Mesodermal cell (in vitro differentiated cells): ENCODE results near the gene AKAP13.

ENCODE experiments used
- H3K27ac ChIP-seq: 2 replicates; pipeline ENCODE4 v1.7.0; 2013; ENCODE audit warnings: mild to moderate bottlenecking, low read depth, low read length, moderate library complexity; ENCODE audit not compliant: severe bottlenecking
- H3K36me3 ChIP-seq: 2 replicates; pipeline ENCODE4 v1.7.1; 2013; ENCODE audit warnings: mild to moderate bottlenecking, low read length, moderate library complexity; ENCODE audit not compliant: control insufficient read depth, insufficient read depth
- H3K4me1 ChIP-seq: one replicate; pipeline ENCODE4 v1.7.1; 2013; ENCODE audit warnings: mild to moderate bottlenecking, low read length; ENCODE audit not compliant: insufficient read depth, control insufficient read depth, poor library complexity, severe bottlenecking
- H3K4me3 ChIP-seq: 2 replicates; pipeline ENCODE4 v1.7.0; 2013; ENCODE audit warnings: low read length, control low read depth, mild to moderate bottlenecking; ENCODE audit not compliant: insufficient read depth, poor library complexity, severe bottlenecking; ENCODE audit errors: extremely low read depth
- H3K9me3 ChIP-seq: 2 replicates; pipeline ENCODE4 v1.7.1; 2013; ENCODE audit warnings: mild to moderate bottlenecking, low read length, moderate library complexity; ENCODE audit not compliant: control insufficient read depth
- WGBS, 2 experiments: methylation state at CpG; one replicate each; pipeline ENCODE4 v1.1.5; 2013; ENCODE audit warnings: missing lambda C conversion rate in 2 of 2; ENCODE audit not compliant: insufficient coverage in 2 of 2; 5-methylcytosine and 5-hydroxymethylcytosine counted together

The AKAP13 gene

GRCh38 chr15:85718271-85718971, 338.0 kb downstream of the AKAP13 start:
- Histone ChIP-seq H3K9me3 (no peaks in the 10 kb centered on the region), H3K4me1 (peaks cover 6% of the 10 kb centered on the region), H3K27ac (no peak overlapping the region), H3K4me3 (no peak overlapping the region), H3K36me3 (peaks cover 95% of the 10 kb centered on the region)
- WGBS, 2 experiments = 92 to 97% methylated on average over 8 to 11 of the region's 12 CpGs

GRCh38 chr15:85718981-85719380, 338.6 kb downstream of the AKAP13 start:
- Histone ChIP-seq H3K4me3 (no peak overlapping the region), H3K36me3 (peaks cover 96% of the 10 kb centered on the region), H3K4me1 (peaks cover 6% of the 10 kb centered on the region), H3K9me3 (no peaks in the 10 kb centered on the region), H3K27ac (no peak overlapping the region)
- WGBS, 2 experiments = 89 to 91% methylated on average over 1 to 4 of the region's 4 CpGs

GRCh38 chr15:85722374-85723152, 342.2 kb downstream of the AKAP13 start:
- Histone ChIP-seq H3K36me3 (peaks cover 98% of the 10 kb centered on the region), H3K27ac (no peak overlapping the region), H3K4me3 (no peak overlapping the region)

GRCh38 chr15:85723960-85724945, 343.9 kb downstream of the AKAP13 start:
- Histone ChIP-seq H3K36me3 (peaks cover 98% of the 10 kb centered on the region), H3K27ac (no peak overlapping the region), H3K4me1 (no peaks in the 10 kb centered on the region), H3K9me3 (no peaks in the 10 kb centered on the region), H3K4me3 (no peak overlapping the region)
- whole genome bisulfite sequencing, 2 experiments = 77 to 88% methylated on average over 8 to 9 of the region's 10 CpGs

More at GRCh38 chr15:85722374-85723152, 342.2 kb downstream of the AKAP13 start:
- Histone ChIP-seq H3K9me3 (no peaks in the 10 kb centered on the region), H3K4me1 (no peaks in the 10 kb centered on the region)
- WGBS, 2 experiments = no CpG with 5 or more reads among the region's 1 CpG

- peaks cover 92% of the 10 kb centered on the region for H3K36me3 ChIP-seq
- no peaks in the 10 kb centered on the region for H3K9me3 ChIP-seq
- no peak overlapping the region for H3K27ac ChIP-seq
- peaks cover 4% of the 10 kb centered on the region for H3K4me1 ChIP-seq
- 67% methylated on average over 1 of the region's 3 CpGs; no CpG with 5 or more reads in 1 of the 2 experiments for WGBS, 2 experiments
- no peak overlapping the region for H3K4me3 ChIP-seq
Measured at GRCh38 chr15:85725019-85725418, 344.6 kb downstream of the AKAP13 start.

- H3K9me3 ChIP-seq = no peaks in the 10 kb centered on the region
- peaks cover 6% of the 10 kb centered on the region for H3K4me1 ChIP-seq
- H3K4me3 ChIP-seq = no peak overlapping the region
- 100% methylated on average over 1 of the region's 4 CpGs for WGBS, 2 experiments
- H3K36me3 ChIP-seq = peaks cover 89% of the 10 kb centered on the region
- H3K27ac ChIP-seq = no peak overlapping the region
Measured at GRCh38 chr15:85725564-85725963, 345.2 kb downstream of the AKAP13 start.

- peaks cover 89% of the 10 kb centered on the region for H3K36me3 ChIP-seq
- no peak overlapping the region for H3K4me3 ChIP-seq
- no CpG with 5 or more reads among the region's 2 CpGs for WGBS, 2 experiments
- peaks cover 6% of the 10 kb centered on the region for H3K4me1 ChIP-seq
- H3K9me3 ChIP-seq = no peaks in the 10 kb centered on the region
- H3K27ac ChIP-seq = no peak overlapping the region
Measured at GRCh38 chr15:85726454-85726853, 346.1 kb downstream of the AKAP13 start.

GRCh38 chr15:85727068-85727467, 346.7 kb downstream of the AKAP13 start:
- no peak overlapping the region for H3K27ac ChIP-seq
- H3K9me3 ChIP-seq = no peaks in the 10 kb centered on the region
- peaks cover 6% of the 10 kb centered on the region for H3K4me1 ChIP-seq
- peaks cover 89% of the 10 kb centered on the region for H3K36me3 ChIP-seq
- 100% methylated on average over 1 to 2 of the region's 2 CpGs for WGBS, 2 experiments
- no peak overlapping the region for H3K4me3 ChIP-seq

GRCh38 chr15:85730001-85730820, 349.8 kb downstream of the AKAP13 start:
- H3K27ac ChIP-seq = peak overlapping the region; percentile 57
- peaks cover 86% of the 10 kb centered on the region for H3K36me3 ChIP-seq
- H3K9me3 ChIP-seq = peaks cover 8% of the 10 kb centered on the region
- H3K4me3 ChIP-seq = no peak overlapping the region
- H3K4me1 ChIP-seq = peaks cover 6% of the 10 kb centered on the region
- 0 to 14% methylated on average over 1 of the region's 5 CpGs for WGBS, 2 experiments

GRCh38 chr15:85733416-85733815, 353.0 kb downstream of the AKAP13 start:
- Histone ChIP-seq H3K9me3 (peaks cover 8% of the 10 kb centered on the region), H3K4me3 (no peak overlapping the region), H3K36me3 (peaks cover 83% of the 10 kb centered on the region)

More at GRCh38 chr15:85733416-85733815, 353.0 kb downstream of the AKAP13 start:
- Histone ChIP-seq H3K4me1 (peaks cover 6% of the 10 kb centered on the region), H3K27ac (no peak overlapping the region)
